Activated T-helper 2 cell treated with anti-CD3 and anti-CD28 coated beads, Interferon-gamma antibody, Interleukin-2, Interleukin-4, amounts not matched to agents 10 μg/mL and 5 μg/mL and 100 μg/mL, durations not matched to agents 14 hours and 24 hours and 36 hours (primary cell): Measurements from ENCODE around the gene ECPAS. TPM values are rescaled to one million over a fixed set of nuclear protein-coding genes. Genes with fewer than 3 reads are reported as not detected.

Experiments used
- DNase-seq: peaks from one replicate; pipeline ENCODE4 v3.0.0; 2021; ENCODE audit warnings: low spot score
- H3K27ac Mint-ChIP-seq: one replicate; pipeline ENCODE4 v1.8.0; 2021; ENCODE audit warnings: mixed read lengths
- H3K27me3 Mint-ChIP-seq: one replicate; pipeline ENCODE4 v1.8.0; 2021; ENCODE audit warnings: low read depth, mixed read lengths
- H3K36me3 Mint-ChIP-seq: one replicate; pipeline ENCODE4 v1.8.0; 2021; ENCODE audit warnings: low read depth, mixed read lengths
- H3K4me1 Mint-ChIP-seq: one replicate; pipeline ENCODE4 v1.8.0; 2021; ENCODE audit warnings: low read depth, mixed read lengths
- H3K4me3 Mint-ChIP-seq: one replicate; pipeline ENCODE4 v1.8.0; 2021; ENCODE audit warnings: low read depth, mild to moderate bottlenecking, moderate library complexity, mixed read lengths
- H3K9me3 Mint-ChIP-seq: one replicate; pipeline ENCODE4 v1.8.0; 2021; ENCODE audit warnings: mixed read lengths
- intact Hi-C: fragments of 100-400 bp; cut with micrococcal nuclease; formaldehyde crosslinking; loops from one replicate; pipeline ENCODE4 v1.15.1; 2023
- total RNA-seq: library from RNA; stranded (reverse); gene quantifications from 2 replicates; pipeline ENCODE4 v1.2.3, GENCODE V29; 2022

ECPAS gene
- total RNA-seq, 1 donor from 2014 or later, result 96.8 TPM

DNA sequence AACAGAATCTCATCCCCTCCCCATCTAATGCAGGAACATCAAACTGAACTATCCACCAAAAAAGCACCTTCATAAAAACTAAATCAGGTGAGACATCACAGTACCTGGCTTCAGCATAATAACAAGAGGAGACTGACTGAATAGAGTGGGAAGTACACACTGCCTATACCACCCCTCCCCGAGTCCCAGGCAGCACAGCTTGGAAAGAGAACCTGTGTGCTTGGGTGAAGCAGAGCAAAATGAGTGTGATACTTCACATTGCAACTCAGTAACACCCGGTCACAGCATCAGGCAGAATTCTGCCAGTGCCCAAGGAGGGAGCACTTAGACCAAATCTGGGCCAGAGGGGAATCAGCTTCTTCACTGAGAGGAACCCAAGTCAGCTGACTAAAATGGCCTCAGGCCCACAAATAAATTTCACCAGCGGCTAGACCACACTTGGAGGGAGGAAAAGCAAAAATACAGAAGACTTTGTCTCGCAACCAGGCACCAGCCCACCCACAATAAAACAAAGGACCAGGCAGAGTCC, 84.9 kb downstream of the ECPAS start:
- no peak for DNase-seq
- H3K4me1 Mint-ChIP-seq, result peaks cover 7% of the 10 kb centered on the region
- peaks cover 36% of the 10 kb centered on the region for H3K9me3 Mint-ChIP-seq
- intact Hi-C loops, result no loop called here
- peaks cover 76% of the 10 kb centered on the region for H3K36me3 Mint-ChIP-seq
- no peak overlapping the region for H3K27ac Mint-ChIP-seq
- no peaks in the 10 kb centered on the region for H3K27me3 Mint-ChIP-seq
- no peak overlapping the region for H3K4me3 Mint-ChIP-seq

DNA sequence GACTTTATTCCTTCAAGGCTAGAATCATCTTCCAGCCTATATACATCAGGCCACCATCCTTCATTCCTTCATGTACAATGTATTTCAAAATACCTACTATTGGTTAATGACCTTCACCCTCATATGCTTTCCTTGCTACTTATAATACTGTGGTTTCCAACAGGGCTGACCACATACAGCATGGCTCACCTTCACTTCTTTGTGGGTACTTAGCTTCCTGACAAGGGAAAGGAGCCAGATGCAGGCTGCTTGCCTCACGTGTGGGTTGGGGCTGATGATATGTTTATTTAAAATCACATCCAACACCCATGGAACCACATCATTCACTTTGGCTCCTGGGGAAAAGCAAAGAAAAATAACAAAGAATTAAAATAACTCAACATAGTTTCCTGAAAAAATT, 90.2 kb downstream of the ECPAS start:
- no peak overlapping the region for H3K4me3 Mint-ChIP-seq
- H3K9me3 Mint-ChIP-seq, result no peaks in the 10 kb centered on the region
- intact Hi-C loops, result no loop called here
- no peak overlapping the region for H3K27ac Mint-ChIP-seq
- no peaks in the 10 kb centered on the region for H3K27me3 Mint-ChIP-seq
- H3K4me1 Mint-ChIP-seq, result peaks cover 8% of the 10 kb centered on the region
- no peak for DNase-seq
- peaks cover 52% of the 10 kb centered on the region for H3K36me3 Mint-ChIP-seq

DNA sequence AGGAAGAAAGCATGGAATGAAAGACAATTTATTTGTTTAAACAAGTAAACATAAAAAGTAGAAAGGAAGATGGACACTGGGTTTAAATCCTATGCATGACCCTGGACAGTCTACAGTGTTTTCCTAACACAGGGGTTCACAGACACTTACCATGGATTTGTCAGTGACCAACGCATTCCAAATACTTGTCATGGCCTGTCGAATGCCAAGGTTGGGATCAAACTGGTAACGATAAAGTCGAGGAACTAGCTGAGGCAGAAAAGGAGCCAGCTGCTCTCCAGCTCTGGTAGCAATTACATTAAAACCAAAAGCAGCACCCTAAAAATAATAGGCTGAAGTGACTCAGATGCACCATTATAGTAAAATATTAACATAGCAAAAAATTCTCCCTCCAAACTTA, 94.8 kb downstream of the ECPAS start:
- peaks cover 36% of the 10 kb centered on the region for H3K36me3 Mint-ChIP-seq
- H3K4me3 Mint-ChIP-seq, result no peak overlapping the region
- H3K9me3 Mint-ChIP-seq, result no peaks in the 10 kb centered on the region
- H3K27ac Mint-ChIP-seq, result no peak overlapping the region
- intact Hi-C loops, result no loop called here
- H3K4me1 Mint-ChIP-seq, result peaks cover 2% of the 10 kb centered on the region
- H3K27me3 Mint-ChIP-seq, result no peaks in the 10 kb centered on the region
- no peak for DNase-seq

DNA sequence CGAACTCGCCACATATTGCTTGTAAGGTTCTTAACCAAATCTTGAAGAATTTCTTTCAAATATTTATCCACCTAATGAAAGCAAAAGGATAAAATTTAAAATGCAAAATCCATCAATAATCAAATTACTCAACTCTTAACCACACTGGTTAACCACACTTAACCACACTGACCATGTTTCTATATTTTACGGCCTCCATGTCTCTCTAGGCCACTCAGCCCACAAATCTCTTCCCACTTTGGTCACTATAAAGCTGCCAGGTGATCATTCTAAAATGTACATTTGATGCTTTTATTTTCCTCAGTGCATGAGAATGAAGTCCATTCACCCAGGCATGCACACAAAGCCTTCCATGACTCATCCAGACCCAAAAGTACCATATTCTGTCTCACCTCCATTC, 97.8 kb downstream of the ECPAS start:
- intact Hi-C loops, result no loop called here
- H3K4me3 Mint-ChIP-seq, result no peak overlapping the region
- no peaks in the 10 kb centered on the region for H3K27me3 Mint-ChIP-seq
- DNase-seq, result no peak
- H3K27ac Mint-ChIP-seq, result no peak overlapping the region
- no peaks in the 10 kb centered on the region for H3K9me3 Mint-ChIP-seq
- peaks cover 28% of the 10 kb centered on the region for H3K36me3 Mint-ChIP-seq
- no peaks in the 10 kb centered on the region for H3K4me1 Mint-ChIP-seq

DNA sequence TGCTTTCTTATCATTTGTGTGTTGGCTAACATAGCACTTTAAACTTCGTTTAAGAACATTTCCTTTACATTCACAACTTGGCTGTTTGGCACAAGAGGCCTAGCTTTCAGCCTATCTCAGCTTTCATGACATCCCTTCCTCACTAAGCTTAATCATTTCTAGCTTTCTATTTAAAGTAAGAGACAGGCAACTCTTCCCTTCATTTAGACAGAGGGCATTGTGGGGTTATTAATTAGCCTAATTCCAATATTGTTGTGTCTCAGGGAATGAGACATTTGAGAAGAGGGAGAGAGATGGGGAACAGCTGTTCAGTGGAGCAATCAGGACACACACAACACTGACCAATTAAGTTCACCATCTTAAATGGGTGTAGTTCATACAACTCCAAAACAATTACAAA, 103.2 kb downstream of the ECPAS start:
- DNase-seq, result no peak
- intact Hi-C loops, result no loop called here
- H3K36me3 Mint-ChIP-seq, result peaks cover 64% of the 10 kb centered on the region
- no peaks in the 10 kb centered on the region for H3K9me3 Mint-ChIP-seq
- no peaks in the 10 kb centered on the region for H3K27me3 Mint-ChIP-seq
- H3K4me3 Mint-ChIP-seq, result no peak overlapping the region
- H3K4me1 Mint-ChIP-seq, result no peaks in the 10 kb centered on the region
- H3K27ac Mint-ChIP-seq, result no peak overlapping the region

DNA sequence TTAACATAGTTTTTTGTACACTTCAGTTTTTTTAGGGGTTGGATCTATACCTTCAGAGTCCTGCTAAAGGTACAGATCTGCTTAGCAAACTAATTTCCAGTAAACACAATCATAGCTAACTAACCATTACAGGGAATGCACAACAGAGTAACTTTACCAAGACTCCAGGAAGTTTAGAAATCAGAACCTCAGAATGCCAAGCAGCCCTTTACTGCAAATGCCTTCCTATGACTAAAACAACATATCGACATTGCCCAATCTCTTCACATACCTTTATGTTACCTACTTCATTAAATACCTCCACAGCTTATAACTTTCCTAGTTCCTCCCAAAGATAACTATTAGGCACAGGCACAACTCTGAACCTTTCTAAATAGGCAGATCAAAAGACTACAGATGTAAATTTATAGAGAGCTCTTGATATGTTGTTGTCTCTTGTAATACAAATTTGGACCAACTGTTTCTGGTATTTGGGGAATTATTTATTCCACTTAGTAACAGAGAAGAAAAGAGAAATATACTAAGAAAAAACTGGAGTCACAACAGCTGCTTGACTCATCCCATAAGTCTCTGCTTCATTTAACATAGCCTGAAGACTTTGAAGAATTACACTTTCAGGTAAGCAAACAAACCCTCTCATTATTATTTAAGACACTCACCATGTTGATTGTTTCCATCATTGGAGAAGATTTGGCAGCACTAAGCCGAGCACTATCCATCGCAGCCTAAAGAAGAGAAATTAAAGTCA, 108.2 kb downstream of the ECPAS start:
- H3K4me3 Mint-ChIP-seq, result no peak overlapping the region
- peaks cover 73% of the 10 kb centered on the region for H3K36me3 Mint-ChIP-seq
- no peaks in the 10 kb centered on the region for H3K4me1 Mint-ChIP-seq
- H3K27me3 Mint-ChIP-seq, result no peaks in the 10 kb centered on the region
- intact Hi-C loops, result no loop called here
- no peak overlapping the region for H3K27ac Mint-ChIP-seq
- no peaks in the 10 kb centered on the region for H3K9me3 Mint-ChIP-seq
- no peak for DNase-seq

DNA sequence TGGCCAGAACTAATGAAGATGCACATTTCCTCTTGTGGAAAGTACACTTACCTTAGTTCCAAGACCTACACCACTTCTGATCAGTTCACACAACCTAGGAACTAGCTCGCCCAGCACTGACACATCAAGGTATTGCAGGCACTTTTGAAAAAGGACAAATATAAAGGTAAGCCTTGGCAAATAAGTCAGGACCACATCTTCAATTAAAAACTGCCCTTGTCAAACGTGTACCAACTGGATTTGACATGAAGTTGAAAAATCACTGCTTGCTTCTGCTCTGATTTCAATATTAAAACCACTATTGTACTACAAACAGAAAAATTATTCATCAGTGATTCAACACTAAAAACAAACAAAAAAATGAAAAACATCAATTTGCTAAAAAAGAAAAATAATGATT, 109.1 kb downstream of the ECPAS start:
- Mint-ChIP-seq H3K27me3 (no peaks in the 10 kb centered on the region), H3K4me1 (no peaks in the 10 kb centered on the region), H3K4me3 (no peak overlapping the region), H3K36me3 (peaks cover 75% of the 10 kb centered on the region), H3K27ac (no peak overlapping the region), H3K9me3 (no peaks in the 10 kb centered on the region)
- no peak for DNase-seq
- intact Hi-C loops, result no loop called here

DNA sequence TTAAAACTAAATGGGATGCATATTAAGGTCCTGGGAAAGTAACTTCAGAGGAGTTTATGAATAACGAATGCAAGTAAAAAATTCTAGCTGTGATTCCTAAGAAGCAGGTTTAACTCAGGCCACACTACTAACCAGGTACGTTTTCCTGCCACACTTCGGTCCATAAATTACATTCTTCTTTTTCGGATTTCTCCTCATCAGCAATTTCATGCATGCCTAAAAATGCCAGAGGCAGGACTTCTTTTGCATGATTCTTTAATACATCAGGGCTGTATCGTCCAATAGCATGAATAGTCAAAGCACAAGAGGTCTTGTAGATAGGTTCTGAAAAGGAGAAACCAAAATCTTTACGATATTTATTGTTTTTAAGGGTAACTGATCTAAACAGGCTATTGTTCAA, 111.9 kb downstream of the ECPAS start:
- Mint-ChIP-seq H3K4me3 (no peak overlapping the region), H3K9me3 (no peaks in the 10 kb centered on the region), H3K27ac (no peak overlapping the region), H3K4me1 (no peaks in the 10 kb centered on the region), H3K36me3 (peaks cover 85% of the 10 kb centered on the region), H3K27me3 (no peaks in the 10 kb centered on the region)
- intact Hi-C loops, result no loop called here
- no peak for DNase-seq

DNA sequence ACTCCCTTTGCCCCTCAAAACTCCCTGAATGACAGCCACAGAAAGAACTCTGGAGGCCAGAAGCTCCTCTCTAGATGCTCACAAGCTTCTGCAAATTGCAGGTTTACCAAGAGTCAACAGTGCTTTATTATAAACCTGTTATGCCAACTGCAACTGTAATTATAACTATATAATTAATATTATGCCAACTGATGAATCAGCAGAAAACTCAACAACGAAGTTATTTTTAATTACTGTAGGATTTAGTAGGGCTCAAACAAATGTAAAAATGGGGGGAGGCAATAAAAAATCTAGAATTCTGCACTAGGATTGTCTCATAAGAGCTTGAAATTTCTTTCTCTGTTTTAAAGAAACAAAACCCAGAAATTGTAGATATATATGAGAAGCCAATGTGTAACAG, 117.2 kb downstream of the ECPAS start:
- no peak for DNase-seq
- H3K4me1 Mint-ChIP-seq, result no peaks in the 10 kb centered on the region
- H3K4me3 Mint-ChIP-seq, result no peak overlapping the region
- H3K9me3 Mint-ChIP-seq, result no peaks in the 10 kb centered on the region
- no peak overlapping the region for H3K27ac Mint-ChIP-seq
- intact Hi-C loops, result no loop called here
- H3K27me3 Mint-ChIP-seq, result no peaks in the 10 kb centered on the region
- peaks cover 85% of the 10 kb centered on the region for H3K36me3 Mint-ChIP-seq

DNA sequence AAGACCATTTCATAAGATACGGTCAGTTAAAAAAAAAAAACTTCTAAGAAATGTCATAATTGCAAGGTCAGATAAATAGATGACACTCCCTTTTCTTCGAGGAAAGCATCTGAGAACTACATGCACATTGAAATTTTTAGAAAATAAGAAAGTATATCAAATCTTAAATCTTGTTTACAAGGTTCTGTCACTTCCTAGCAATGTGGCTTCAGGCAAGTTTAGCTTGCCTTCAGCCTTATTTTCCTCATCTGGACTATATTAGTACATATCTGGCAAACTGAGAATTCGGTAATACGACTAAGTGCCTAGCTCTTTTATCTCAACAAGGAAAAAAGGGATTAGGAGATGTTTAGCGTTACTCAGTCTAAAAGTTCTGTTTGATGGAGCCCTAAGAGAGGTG, 121.7 kb downstream of the ECPAS start:
- DNase-seq, result no peak
- no peaks in the 10 kb centered on the region for H3K4me1 Mint-ChIP-seq
- H3K4me3 Mint-ChIP-seq, result no peak overlapping the region
- H3K27ac Mint-ChIP-seq, result no peak overlapping the region
- H3K36me3 Mint-ChIP-seq, result peaks cover 58% of the 10 kb centered on the region
- intact Hi-C loops, result no loop called here
- no peaks in the 10 kb centered on the region for H3K27me3 Mint-ChIP-seq
- no peaks in the 10 kb centered on the region for H3K9me3 Mint-ChIP-seq

DNA sequence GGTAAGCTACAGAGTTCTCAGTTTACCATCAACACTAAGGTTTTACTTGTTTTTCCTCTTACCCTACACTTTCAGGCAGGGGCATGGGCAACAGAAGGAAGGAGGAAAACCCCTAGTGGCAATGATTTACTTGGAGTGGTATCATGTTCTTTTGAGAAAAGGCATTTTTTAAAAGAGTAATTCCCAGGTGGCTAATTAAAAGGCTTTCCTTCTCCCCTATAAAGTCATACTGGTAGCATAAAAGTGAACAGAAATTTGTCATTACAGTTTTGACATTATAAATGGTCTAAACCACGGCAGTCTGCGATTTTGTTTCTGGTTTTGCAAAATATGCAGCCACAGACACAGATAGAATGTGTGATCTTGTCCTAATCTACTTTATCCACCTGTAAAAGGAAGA, 123.3 kb downstream of the ECPAS start:
- Mint-ChIP-seq H3K9me3 (no peaks in the 10 kb centered on the region), H3K4me1 (peaks cover 4% of the 10 kb centered on the region), H3K27me3 (no peaks in the 10 kb centered on the region), H3K27ac (no peak overlapping the region), H3K36me3 (peaks cover 47% of the 10 kb centered on the region), H3K4me3 (no peak overlapping the region)
- intact Hi-C loops, result no loop called here
- no peak for DNase-seq

DNA sequence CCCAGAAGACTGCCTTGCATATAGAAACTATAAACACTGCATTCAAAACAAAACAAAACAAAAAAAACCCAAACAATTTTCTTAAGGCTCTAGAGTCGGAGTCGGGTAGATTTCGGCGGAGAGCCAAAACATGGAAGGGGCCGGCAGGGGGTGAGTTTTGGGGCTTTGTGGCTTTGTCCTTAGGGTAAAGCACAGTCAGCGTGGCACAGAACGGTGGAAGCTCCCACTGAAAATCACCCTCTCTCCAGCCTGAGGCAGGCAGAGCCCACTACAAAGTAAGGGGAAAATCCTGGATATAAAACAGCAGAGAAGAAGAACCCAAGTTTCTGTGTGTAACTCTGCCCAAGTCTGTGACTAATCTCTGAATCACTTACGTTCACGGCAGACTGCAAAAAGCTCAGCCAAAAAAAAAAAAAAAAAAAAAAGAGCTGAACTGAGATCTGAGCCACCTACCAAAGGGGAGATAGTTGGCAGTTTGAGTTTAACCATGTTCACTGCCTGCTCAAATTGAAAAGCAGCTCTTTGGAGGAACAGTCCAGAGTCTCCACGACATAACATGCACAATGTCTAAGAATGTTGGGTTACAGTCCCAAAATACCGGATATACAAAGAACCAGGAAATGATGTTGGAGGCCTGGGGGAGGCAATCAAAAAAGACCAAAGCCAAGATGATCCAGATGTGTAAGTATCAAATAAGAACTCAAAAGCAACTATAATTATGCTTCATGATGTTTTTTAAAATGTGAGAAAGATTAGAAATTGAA, 127.5 kb downstream of the ECPAS start:
- H3K4me1 Mint-ChIP-seq, result peaks cover 10% of the 10 kb centered on the region
- no peak overlapping the region for H3K27ac Mint-ChIP-seq
- intact Hi-C loops, result no loop called here
- peaks cover 12% of the 10 kb centered on the region for H3K36me3 Mint-ChIP-seq
- no peak overlapping the region for H3K4me3 Mint-ChIP-seq
- H3K27me3 Mint-ChIP-seq, result peaks cover 6% of the 10 kb centered on the region
- H3K9me3 Mint-ChIP-seq, result no peaks in the 10 kb centered on the region
- no peak for DNase-seq

DNA sequence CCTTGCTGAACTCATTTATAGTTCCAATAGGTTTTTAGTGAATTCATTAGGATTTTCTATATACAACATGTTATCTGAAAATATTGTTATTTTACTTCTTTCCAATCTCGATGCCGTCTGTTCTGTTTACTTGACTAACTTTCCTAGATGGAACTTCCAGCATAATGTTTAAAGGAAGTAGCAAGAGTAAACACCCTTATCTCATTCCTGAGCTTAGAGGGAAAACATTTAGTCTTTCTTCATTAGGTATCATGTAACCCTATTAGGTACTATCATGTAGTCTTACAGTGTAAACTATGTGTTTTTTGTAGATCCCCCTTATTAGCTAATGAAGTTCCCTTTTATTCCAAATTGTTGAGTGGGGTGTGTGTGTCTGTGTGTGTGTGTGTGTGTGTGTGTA, 131.6 kb downstream of the ECPAS start:
- no peak for DNase-seq

More for the DNA sequence above, 131.6 kb downstream of the ECPAS start:
- peaks cover 17% of the 10 kb centered on the region for H3K27me3 Mint-ChIP-seq
- intact Hi-C loops, result no loop called here
- H3K4me3 Mint-ChIP-seq, result no peak overlapping the region
- H3K9me3 Mint-ChIP-seq, result no peaks in the 10 kb centered on the region
- H3K27ac Mint-ChIP-seq, result no peak overlapping the region
- H3K4me1 Mint-ChIP-seq, result peaks cover 10% of the 10 kb centered on the region
- H3K36me3 Mint-ChIP-seq, result no peaks in the 10 kb centered on the region
